Stimulated activated CD4-positive, alpha-beta T cell treated with anti-CD3 and anti-CD28 coated beads, TNF-alpha, amount 100 ng/mL, for 4 hours (primary cell): ENCODE results near the gene UGT2A1.
"Not testable (repeated sequence)": the region's sequence is repeated elsewhere in the genome, so short reads cannot be mapped to it uniquely, and the experiment has no call there.

Experiments
- DNase-seq, 3 experiments: peaks; one replicate each; pipeline ENCODE4 v3.0.0-alpha.2; 2020; ENCODE audit warnings: low read depth in 3 of 3

Gene UGT2A1

GRCh38 chr4:69653147-69653546 lies at the start of gene UGT2A1:
TSS of gene UGT2A1 (minus strand) at chr4:69653247. CDS start at chr4:69647644, 5,603 bp downstream.
- no peak for DNase-seq

GRCh38 chr4:69702201-69702600 lies 49.2 kb upstream of the UGT2A1 start:
- no peak for DNase-seq

GRCh38 chr4:69701696-69702095 lies 48.6 kb upstream of the UGT2A1 start:
- DNase-seq, result no peak

GRCh38 chr4:69697536-69698242 lies 44.6 kb upstream of the UGT2A1 start:
- no peak for DNase-seq

GRCh38 chr4:69689599-69689998 lies 36.6 kb upstream of the UGT2A1 start:
- DNase-seq, result no peak

GRCh38 chr4:69684804-69685203 lies 31.8 kb upstream of the UGT2A1 start:
- DNase-seq, result no peak

GRCh38 chr4:69668680-69669079 lies 15.6 kb upstream of the UGT2A1 start:
- DNase-seq, result no peak

GRCh38 chr4:69664009-69664408 lies 11.0 kb upstream of the UGT2A1 start:
- DNase-seq, result not testable (repeated sequence)

- DNase-seq, result not testable (repeated sequence)
Observed at GRCh38 chr4:69661130-69661803, 8.2 kb upstream of the UGT2A1 start.

GRCh38 chr4:69658133-69658532 lies 5.1 kb upstream of the UGT2A1 start:
- DNase-seq, result no peak

GRCh38 chr4:69656653-69657158 lies 3.7 kb upstream of the UGT2A1 start:
- no peak for DNase-seq

- DNase-seq, result no peak
Observed at GRCh38 chr4:69650872-69651271, 2.2 kb downstream of the UGT2A1 start.

- DNase-seq, result no peak
Observed at GRCh38 chr4:69649629-69650028, 3.4 kb downstream of the UGT2A1 start.

GRCh38 chr4:69649207-69649606 lies 3.8 kb downstream of the UGT2A1 start:
- no peak for DNase-seq

- DNase-seq, result no peak
Observed at GRCh38 chr4:69642961-69643360, 10.1 kb downstream of the UGT2A1 start.

- no peak for DNase-seq
Observed at GRCh38 chr4:69640289-69640688, 12.8 kb downstream of the UGT2A1 start.

GRCh38 chr4:69639542-69639941 lies 13.5 kb downstream of the UGT2A1 start, which contains the start of gene UGT2A2:
TSS of gene UGT2A2 (minus strand) at chr4:69639642. CDS start at chr4:69639640, 2 bp downstream.
- no peak for DNase-seq

GRCh38 chr4:69617083-69617694 lies 35.9 kb downstream of the UGT2A1 start:
- DNase-seq, result no peak

GRCh38 chr4:69610484-69610883 lies 42.6 kb downstream of the UGT2A1 start:
- DNase-seq, result no peak

GRCh38 chr4:69601065-69601464 lies 52.0 kb downstream of the UGT2A1 start:
- no peak for DNase-seq

GRCh38 chr4:69600013-69600412 lies 53.0 kb downstream of the UGT2A1 start:
- no peak for DNase-seq

- no peak for DNase-seq
Observed at GRCh38 chr4:69594382-69594781, 58.7 kb downstream of the UGT2A1 start.

- no peak for DNase-seq
Observed at GRCh38 chr4:69591364-69591763, 61.7 kb downstream of the UGT2A1 start.
